ENCODE measurements around the gene QSOX2.
A peak's percentile ranks its signal among the peaks of the same experiment; 100 is the strongest.

The QSOX2 gene

DNA sequence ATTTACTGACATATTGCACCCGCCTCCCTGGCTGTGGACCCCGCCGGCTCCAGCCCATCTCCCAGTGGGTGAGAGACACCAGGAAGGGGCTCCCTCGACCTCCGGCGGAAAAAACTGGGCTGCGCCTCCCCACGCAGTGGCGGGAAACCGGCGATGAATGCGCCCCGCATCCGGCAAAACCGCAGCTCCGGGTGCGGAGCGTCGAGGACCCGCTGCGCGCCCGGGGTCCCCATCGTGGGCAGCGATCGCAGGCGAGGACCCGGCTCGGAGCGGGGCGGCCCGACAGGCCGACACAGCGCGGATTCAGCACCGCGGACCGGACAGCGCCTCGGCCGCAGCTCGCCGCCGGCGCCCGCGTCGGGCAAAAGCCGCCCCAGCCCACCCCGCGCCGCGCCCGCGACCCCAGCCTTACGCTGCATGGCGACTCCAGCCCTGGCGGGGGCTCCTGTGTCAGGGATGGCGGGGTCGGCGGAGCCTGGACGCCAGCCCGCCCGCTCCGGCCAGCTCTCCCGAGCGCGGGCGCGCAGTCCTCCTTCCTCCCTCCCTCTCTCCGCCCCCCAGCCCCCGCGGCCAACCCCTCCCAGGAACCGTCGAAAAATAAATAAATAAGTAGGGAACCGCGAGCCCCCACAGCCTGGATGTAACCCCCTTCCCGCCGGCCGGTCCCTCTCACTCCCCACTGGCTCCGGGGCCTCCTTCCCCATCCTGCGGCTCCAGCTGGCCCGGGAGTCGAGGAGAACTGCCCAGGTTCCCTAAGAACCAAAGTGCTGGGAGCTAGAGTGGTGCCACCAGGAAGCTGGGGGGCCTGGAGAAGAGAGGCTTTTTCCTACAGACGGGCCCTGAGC lies 43.8 kb downstream of the QSOX2 start:
- no peak for DNase-seq

DNA sequence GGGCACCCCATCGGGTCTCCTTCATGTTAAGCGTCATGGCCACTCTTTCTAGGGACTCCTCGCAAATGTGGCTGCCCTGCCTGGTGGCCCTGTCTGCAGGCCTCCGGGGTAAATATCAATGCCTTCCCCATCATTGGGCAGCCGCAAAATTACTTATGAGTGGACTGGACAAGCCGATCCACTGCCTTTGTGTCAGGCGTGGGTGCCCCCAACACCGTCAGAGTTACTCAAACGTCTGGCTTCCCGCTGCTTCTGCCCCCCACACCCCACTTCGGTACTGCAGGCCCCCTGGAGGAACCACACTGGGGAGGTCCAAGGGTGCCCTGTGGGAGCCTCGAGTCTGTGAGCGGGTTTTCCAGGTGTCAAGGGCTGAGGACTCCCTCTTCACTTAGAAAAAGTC lies 44.4 kb downstream of the QSOX2 start:
- no peak for DNase-seq

DNA sequence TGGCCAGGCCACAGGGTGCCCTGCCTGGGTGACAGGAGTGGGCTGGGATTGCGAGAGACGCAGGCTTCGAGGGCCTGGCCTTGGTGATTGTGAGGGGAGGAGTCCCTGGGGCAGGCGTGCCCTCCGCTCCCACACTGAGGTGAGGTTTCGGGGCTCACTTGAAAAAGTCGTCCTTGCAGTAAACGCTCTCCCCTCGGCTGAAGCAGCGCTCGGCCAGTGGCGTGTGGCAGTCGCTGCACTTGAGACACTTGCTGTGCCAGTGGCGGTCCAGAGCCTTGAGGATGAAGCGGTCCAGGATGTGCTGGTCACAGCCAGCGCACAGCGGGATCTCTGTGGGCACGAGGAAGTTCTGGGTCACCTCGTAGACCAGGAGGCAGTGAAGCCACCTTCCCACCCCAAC lies 45.2 kb downstream of the QSOX2 start:
- DNase-seq = no peak

DNA sequence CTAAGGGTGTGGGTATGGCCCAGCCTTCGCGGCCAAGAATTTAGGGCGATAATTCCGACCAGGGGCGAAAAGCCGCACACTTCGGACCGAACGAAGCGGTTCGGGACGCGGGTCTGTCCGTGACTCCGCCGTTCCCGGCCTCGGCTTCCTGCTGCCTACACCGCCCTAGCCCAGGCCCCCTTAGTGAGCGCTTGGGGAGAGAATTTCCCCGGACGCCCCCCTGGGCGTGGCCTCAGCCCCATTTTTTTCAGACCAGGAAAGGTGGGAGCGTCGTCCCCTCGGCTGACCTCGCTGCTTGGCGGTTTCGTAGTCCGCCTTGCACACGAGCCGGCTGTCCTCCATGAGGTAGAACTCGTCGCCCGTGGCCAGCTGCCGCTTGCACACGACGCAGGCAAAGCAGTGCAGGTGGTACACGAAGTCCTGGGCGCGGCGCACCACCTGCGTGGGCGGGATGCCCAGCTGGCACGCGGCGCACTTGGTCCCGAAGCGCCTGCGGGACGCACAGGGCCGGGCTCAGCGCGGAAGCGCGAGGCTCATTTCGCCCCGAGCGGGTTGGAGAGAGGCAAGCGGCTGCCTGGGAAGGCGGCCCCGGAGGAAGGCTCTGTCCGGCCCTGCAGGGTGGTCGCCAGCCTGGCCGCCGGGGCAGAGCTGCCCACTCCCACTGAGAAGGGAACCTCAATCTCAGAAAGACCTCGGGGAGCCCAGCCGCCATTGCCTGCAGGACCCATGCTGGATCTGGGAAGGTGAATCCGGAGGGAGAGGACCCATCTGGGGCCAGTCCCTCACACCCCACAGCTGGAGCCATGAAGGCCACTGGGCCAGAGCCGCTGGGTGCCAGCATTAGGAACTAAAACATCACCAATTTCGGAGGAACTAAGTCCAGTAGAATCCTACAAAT lies 46.0 kb downstream of the QSOX2 start:
- DNase-seq = no peak

DNA sequence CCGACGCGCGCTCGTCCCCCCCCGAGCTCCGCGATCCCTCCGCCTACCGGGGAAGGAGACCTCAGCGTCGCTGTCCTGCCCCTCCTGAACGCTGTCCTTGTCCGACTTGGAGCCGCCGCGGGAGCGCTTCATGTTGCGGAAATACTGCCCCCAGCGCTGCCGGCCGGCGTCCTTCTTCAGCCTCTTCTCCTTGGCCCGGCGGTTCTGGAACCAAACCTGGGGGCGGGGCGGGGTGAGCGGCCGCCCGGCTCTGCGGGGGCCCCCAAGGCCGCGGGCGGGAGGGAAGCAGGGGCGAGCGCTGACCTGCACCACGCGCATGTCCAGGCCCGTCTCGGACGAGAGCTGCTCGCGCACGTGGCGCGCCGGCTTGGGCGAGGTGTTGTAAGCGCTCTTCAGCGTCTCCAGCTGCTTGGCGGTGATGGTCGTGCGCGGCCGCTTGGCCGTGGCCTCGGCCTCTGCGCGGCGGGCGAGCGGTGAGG lies 47.0 kb downstream of the QSOX2 start:
- no peak for DNase-seq

DNA sequence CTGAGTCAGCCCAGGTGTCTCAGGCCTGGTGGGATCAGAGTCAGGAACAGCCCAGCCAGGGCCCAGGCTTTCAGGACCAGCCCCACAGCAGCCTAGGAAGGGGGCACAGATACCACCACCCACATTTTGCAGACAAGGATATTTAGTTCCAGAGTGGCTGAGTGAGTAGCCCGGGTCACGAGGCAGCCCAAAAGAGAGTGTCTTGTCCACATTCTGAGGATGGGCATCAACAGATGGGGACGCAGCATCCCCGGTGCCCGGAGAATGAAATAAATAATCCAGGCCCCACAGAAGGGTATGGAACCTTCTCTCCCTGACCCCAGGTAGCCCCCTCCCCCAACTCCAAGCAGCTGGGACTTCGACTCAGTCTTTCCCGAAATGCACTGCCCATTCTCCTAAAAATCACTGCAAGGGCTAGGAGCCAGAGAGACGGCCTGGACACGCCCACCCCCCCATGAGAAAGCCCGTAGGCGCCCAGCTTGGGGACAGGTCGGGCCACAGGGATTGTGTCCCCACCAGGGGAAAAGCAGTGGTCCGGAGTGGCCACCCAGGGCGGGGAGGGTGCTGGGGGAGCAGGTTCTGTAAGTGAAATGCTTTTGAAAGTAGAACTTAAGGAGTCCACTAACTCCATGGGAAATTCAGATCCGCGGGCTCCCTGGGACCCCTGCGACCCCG lies 47.5 kb downstream of the QSOX2 start:
- DNase-seq = no peak

DNA sequence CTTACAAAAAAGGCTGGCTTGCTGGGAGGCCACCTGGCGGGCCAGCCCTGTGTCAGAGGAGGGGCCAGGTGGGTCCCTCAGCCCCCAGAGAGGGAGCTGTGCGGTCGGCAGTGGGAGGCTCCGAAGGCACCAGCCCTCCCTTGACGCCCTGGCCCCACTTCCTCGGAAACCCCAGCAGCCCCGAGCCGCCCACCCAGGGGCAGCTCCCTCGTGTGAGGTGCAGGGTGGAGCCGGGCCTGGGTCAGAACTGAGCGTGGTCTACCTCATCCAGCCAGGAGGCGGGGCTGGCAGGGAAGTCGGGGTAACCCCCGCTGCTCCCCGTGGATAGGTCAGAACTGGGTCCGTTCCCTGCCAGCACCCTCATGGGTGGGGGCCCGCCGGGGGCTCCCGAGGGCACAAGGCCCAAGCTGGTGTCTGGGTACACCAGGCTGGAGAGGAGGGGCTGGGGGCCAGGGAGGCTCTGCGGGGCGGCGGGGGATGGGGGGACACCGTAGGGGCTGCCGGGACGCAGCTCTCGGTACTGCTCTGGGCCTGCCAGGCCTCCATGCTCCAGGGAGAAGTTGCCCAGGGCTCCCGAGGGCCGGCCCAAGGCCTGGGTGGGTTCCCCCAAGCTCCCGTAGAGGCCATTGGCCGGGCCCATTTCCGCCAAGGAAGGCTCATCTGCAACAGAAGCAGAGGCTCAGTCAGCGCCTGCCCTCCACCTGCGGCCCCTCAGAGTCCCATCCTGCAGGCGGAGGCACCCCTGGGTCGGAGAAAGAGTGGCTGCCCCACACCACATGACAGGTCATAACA lies 48.3 kb downstream of the QSOX2 start:
- DNase-seq = no peak

DNA sequence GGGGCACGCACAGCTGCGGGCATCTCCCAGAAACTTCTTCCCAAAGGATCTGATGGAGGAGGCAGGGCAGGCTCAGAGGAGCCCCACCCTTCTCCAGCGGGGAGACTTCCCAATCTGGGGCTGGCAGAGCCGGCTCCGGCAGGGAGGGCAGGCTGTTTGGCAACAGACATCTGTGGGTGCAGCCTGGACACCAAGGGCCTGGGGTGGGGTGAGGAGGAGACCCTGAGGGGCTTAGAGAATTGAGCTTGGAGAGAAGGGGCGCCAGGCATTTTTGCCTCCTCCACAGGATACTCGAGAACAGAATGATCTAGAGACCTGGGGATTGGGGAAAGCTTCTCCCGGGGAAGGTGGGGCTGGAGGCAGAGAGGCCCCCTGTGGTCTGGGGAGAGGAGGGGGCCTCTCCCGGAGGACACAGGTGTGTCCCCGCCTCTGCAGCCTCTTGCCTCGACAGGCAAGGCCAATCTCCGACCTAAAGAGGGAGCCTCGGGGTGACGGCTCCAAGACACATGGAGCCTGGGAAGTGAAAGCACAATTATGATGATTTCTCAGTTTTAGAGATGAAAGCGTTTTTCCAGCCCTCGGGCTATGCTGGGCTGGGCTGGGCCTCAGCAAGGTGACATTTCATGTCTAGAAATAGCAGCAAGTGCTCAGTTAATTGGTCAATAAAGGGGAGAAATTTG lies 49.1 kb downstream of the QSOX2 start:
- no peak for DNase-seq

DNA sequence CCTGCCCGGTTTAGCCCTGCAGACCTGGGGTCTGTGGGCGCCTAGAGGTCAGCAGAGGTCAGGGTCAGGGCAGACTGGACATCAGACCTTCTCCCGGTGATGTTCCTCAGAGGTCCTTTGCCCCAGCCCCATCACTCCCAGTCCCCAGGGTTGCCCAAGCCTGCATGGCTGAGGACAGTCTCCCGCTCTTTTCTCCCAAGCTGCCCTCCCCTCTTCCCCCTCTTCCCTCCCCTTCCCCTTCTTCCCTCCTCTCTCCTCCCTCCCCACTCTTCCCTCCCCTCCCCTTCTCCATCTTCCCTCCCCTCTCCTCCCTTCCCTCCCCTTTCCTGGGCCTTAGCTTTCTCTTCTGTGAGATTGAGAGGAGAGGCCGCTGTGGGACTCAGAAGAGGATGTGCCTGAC lies 51.1 kb downstream of the QSOX2 start:
- no peak for DNase-seq

DNA sequence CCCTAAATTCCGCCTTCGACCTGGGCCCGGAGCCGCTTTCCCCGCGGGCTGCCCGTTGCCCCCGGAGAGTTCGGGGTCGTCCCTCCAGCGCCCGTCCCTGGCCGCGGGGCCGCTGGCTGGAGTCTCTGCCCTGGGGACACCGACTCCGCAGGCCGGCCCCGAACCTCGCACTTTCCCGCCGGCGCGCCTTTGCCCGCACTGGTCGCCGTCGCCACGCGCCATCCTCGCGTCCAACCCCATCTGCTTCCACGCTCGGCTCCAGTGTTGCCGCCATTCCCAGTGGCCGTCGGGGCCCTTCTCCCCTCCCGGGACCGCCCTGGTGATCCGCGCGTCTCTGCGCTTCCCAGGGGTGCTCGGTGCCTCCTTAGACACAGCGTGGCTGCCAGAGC lies 51.7 kb downstream of the QSOX2 start:
- no peak for DNase-seq

DNA sequence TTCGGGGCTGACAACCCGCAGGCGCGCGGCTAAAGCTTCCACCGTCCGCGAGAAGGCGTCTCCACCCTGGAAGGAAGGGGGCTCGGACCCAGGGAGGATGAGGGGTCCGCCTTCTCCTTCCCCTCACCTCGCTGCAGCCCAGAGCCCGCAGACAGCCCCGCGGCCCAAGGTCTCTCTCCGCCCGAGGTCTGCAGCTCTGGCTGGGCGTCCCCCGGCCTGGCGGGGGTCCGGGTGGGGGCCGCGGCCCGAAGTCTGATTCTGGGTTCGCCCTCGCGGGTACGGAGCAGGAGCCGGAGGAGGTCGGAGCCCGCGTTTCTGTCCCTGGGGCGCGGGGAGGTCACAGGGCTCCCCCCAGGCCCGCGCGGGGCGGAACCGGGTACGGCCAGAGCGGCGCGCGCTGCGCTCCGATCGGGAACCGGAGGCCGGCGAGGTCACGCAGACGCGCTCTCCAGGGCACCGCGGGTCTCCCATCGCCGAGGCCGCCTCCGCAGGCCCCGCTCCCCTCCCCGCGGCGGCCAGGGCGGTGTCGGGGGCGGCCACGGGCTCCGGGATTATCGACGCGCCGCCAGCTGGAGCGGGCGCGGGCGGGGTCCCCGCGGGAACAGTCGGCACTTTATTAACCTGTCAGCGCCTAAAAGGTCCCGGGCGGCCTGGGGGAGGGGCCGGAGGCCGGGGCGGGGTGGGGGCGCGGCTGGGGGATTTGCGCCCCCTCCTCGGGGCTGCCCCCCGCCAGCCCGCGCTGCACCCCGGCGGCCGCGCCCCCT lies 52.3 kb downstream of the QSOX2 start:
- DNase-seq = no peak

DNA sequence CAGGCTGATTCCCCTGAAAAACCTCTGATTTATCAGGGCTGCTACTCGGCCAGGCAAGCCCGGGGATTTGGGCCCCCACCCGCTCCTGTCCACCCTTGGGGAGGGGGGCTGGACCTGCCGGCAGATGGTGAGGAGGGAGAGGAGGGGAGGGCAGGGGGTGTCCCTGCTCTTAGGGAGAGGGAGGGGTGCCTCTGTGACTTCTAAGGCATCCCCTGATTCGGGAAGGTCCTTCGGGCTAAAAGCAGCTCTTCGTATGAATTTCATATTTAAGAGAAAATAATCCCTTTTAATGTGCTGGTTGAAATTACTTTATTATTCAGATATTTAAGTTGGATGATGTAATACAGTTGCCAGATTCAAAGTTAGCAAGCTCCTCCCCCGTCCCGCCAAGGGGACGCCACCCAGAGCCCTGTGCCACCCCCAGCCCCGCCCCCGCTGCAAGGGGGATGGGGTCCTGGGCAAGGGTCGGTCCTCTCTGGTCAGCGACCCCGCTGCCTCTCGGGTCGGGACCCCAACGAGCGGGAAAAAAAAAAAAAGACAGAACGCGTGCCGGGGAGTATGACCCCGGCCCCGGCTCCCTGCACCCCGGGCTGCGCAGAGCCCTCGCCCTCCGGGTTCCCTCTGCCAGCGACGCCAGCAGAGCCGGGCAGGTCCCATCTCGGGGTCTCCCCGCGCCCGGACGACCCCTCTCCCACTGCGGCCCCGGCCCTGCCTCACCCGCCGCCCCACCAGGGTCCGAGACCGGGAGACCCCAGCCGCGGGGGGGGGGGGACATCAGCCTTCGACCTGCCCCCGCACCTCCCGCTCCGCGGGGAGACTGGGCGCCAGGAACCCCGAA lies 53.1 kb downstream of the QSOX2 start:
- peak; percentile 17 for DNase-seq

DNA sequence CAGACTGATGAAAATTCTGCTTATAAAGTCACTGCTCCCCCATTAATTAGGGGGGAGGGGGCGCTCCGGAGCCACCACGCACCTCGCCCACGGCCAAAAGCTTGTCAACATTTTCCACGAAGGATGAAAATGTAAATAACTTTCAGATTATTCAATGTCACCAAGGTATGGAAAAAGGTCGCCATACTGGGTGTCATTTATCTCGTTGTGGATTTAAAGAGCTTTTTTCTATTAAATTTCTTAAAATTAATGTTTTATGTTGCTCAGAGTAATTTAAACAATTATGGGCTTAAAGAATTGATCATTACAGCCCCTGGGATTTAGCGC lies 53.7 kb downstream of the QSOX2 start:
- DNase-seq = no peak

DNA sequence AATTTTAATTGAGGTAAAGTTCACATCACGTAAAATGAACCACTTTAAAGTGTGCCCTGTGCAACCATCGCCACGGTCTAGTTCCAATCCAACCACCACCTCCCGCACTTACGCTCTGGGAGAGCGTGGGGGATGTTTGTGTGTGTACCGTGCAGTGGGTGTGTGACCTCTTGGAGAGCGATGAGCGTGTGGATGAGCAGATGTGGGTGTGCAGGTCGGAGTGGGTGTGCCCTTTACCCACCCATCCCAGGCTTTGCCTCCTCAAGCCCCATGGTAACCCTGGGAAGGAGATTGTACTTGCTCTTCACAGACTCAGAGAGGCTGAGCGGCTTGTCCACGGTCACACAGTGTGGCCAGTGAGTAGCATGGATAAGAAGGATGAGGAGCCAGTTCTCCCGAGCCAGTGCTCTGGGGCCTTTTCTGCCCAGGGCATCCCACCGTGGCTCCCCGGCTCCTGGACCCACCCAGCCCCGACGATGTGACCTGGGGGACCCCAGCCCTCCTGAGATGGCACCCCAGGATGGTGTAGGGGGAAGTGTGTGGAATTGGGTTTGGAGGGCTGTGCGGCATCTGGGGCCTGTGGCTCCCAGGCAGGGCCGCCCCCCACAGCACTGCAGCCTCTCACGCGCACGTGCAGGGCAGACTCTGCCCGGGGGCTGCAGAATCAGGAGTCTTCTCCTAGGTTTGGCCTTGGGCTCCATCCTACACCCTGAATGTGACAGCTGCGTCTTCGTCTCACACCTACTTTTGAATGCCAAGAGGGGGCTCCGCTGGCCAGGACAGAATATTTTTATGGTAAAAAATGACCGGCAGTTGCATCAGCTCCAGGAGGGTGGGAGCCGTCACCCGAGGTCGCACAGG lies 54.3 kb downstream of the QSOX2 start:
- peak; percentile 20 for DNase-seq

DNA sequence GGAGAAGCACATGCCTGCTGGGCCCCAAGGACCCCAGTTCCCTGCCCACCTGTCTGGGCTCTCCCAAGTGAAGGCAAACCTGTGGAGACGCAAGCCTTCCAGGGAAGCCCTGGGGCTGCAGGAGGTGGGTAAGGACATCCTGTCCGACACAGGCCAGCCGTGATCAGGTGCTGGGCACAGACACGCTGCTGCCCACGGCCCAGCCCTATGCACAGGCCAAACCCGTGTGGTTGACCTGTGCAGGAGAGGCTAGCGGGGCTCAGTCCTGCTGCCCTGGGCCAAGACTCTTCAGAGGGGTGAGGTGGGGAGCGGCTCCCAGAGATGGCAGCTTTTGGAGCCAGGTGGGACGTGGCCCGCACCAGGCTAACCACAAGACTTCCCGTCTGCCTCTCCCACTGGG lies 55.0 kb downstream of the QSOX2 start:
- no peak for DNase-seq

DNA sequence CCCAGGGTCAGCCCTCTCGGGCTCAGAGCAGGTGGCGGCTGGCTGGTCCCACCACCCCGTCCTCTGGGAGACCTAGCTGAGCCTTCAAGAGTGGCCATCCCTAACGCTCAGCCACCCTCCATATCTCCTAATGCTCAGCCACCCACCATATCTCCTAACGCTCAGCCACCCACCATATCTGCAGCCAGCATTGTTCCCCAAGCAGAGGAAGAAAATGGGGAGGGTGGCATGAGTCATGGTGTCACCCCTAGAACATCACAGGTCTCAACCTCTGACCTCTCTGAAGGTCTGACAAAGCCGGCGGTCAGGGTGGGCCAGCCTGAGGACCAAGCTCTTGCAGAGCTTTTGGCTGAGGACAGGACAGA lies 55.4 kb downstream of the QSOX2 start:
- DNase-seq = no peak

DNA sequence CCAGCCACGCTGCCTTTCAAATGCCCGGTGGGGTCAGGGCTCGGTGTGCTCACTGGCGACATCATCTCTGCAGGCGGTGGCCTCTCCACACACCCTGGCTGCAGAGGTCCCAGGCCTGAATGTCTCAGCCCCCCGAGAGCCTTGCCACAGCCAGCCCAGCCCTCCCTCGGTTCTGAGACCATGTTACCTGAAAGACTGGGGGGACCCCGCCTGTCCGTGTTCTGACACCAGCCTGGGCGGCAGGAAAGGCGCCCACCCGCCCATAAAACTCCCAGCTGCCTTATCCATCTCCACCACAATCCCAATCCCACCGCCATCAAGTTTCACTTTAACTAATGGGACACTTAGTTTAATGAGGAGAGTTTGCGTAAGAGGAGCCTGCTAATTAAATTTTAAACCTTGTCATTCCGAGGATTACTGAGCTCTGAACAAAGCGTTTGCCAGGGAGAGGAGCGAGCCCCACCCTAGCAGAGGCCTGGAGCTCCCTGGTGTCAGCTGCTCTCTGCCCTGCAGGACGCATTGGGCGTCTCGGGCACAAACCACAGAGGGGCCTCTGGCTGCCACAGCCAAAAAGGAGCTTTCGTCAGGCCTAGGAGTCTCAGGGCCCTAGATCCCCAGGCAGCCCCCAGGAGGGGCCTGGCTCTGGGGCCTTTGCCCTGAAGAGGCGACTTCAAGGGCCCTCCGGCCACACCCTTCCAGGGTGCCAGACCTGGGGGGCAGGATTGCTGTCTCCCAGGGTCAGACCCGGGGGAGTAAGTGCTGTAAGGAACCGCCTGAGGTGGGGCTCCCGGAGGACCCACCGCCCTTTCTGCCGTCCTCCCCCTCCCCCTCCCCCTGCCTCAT lies 56.0 kb downstream of the QSOX2 start:
- DNase-seq = no peak
